Activated T-cell treated with anti-CD3 and anti-CD28 coated beads, Interleukin-2, amount 50 U/mL, for 24 hours (primary cell): ENCODE results near the gene LMOD3.

Experiments used
- DNase-seq: peaks from one replicate; pipeline ENCODE4 v3.0.0-alpha.2; 2020
- H3K27ac Mint-ChIP-seq: 2 replicates; pipeline ENCODE4 v1.8.0; 2020; ENCODE audit warnings: mild to moderate bottlenecking, mixed read lengths
- H3K27me3 Mint-ChIP-seq: 2 replicates; pipeline ENCODE4 v1.8.0; 2020; ENCODE audit warnings: mixed read lengths
- H3K36me3 Mint-ChIP-seq: 2 replicates; pipeline ENCODE4 v1.8.0; 2020; ENCODE audit warnings: low read depth, mixed read lengths
- H3K4me1 Mint-ChIP-seq: 2 replicates; pipeline ENCODE4 v1.8.0; 2020; ENCODE audit warnings: low read depth, mixed read lengths
- H3K4me3 Mint-ChIP-seq: 2 replicates; pipeline ENCODE4 v1.8.0; 2020; ENCODE audit warnings: mild to moderate bottlenecking, moderate library complexity, mixed read lengths
- H3K9me3 Mint-ChIP-seq: 2 replicates; pipeline ENCODE4 v1.8.0; 2020; ENCODE audit warnings: mixed read lengths

The LMOD3 gene

DNA sequence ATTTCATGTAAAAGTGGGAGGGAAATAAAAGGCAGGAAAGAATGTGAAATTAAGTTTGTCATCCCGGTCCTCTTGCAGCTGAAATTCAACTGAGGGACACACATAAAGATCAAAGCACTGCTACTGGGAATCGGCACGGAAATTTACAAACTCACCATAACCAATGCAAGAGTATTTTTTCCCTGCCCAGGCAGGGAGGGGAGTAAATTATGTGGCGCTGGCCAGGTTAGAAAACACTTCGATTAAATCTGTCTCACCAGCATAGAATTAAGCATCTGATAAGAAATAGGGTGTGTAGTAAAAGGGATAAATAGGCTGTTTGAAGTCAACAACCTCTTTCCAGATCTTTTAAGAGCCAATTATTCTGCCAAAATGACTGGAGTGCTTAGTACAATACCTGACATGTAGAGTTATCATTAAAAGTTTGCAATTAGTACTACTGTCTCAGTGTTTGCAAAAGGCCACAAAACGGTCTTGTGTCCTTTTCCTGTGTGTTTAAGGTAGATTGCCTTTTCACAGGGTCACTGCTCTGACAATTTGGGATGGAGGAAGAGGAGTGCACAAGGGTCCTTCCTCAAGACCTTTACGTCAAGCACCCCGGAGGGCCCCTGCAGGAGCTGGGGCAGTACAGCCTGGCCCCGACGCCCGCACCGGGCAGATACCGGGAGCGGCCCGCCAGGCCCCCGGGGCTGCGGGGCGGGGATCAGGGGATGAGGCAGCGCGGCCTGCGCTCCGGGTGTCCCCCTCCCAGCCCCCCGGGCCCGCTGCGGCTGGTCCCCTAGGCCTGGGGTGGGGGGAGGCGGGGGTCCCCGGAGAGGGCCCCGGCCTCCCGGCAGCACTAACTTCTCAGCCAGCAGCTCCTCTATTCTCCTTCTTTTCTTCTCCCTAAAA, 42.9 kb downstream of the LMOD3 start:
- Mint-ChIP-seq H3K27me3 (no peaks in the 10 kb centered on the region), H3K4me1 (peaks cover 67% of the 10 kb centered on the region), H3K9me3 (no peaks in the 10 kb centered on the region), H3K4me3 (peak overlapping the region; percentile 83), H3K27ac (peak overlapping the region; percentile 86), H3K36me3 (peaks cover 37% of the 10 kb centered on the region)
- DNase-seq, result no peak

DNA sequence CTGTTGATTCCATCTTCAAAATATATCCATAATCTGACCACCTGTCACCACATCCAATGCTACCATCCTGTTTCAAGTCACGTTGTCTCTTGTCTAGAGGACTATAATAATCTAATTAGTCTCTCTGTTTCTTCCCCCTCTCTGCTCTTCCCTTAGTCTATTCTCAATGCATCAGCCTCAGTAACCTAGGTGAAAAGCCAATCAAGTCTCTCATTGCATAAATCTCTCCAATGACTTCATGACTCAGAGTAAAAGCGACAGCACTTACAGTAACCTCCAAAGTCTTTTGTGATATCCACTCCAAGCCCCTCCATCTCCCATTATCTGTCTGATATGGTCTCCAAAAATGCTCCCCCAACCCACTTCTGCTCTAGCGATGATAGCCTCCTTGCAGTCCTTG, 49.5 kb downstream of the LMOD3 start:
- peak overlapping the region; percentile 0 for H3K27ac Mint-ChIP-seq
- no peak overlapping the region for H3K4me3 Mint-ChIP-seq
- peaks cover 82% of the 10 kb centered on the region for H3K36me3 Mint-ChIP-seq
- no peaks in the 10 kb centered on the region for H3K9me3 Mint-ChIP-seq
- no peak for DNase-seq
- H3K27me3 Mint-ChIP-seq, result no peaks in the 10 kb centered on the region
- H3K4me1 Mint-ChIP-seq, result peaks cover 47% of the 10 kb centered on the region

DNA sequence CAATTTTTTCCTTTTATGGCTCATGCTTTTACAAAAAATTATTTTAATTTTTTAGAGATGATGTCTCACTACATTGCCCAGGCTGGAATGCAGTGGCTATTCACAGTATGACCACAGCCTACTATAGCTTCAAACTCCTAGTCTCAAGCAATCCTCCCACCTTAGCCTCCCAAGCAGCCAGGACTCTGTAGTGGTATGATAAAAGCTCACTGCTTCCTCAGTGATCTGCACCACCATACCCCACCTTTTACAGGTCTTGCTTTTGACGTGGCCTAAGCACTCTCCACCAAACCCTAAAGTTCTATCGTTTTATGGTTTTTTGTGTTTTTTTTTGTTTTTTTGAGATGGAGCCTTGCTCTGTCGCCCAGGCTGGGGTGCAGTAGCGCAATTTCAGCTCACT, 56.3 kb downstream of the LMOD3 start:
- H3K27me3 Mint-ChIP-seq, result no peaks in the 10 kb centered on the region
- no peaks in the 10 kb centered on the region for H3K9me3 Mint-ChIP-seq
- no peak overlapping the region for H3K4me3 Mint-ChIP-seq
- H3K36me3 Mint-ChIP-seq, result peaks cover 80% of the 10 kb centered on the region
- peaks cover 53% of the 10 kb centered on the region for H3K4me1 Mint-ChIP-seq
- DNase-seq, result no peak
- H3K27ac Mint-ChIP-seq, result peak overlapping the region; percentile 88

DNA sequence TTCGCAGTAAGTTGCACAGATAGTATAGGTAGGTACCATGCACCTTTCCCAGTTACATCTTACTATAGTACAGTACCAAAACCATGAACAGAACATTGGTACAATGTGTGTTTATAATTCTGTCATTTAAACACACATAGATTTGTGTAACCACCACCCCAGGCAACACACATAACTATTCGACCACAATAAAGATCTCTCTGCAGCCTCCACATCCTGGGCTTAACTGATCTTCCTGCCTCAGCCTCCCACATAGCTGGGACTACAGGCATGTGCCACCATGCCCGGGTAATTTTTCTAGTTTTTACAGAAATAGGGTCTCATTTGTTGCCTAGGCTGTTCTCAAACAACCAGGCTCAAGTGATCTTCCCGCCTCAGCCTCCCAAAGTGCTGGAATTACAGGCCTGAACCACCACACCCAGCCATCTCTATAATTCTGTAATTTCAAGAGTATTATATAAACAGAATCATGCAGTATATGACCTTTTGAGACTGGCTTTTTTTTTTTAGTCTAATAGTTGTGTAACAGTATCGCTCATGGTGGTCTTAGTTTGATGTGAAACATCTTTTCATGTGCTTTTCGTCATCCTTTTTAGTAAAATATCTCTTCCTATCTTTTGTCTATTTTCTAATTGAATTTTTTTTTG, 57.0 kb downstream of the LMOD3 start:
- Mint-ChIP-seq H3K36me3 (peaks cover 80% of the 10 kb centered on the region), H3K4me1 (peaks cover 51% of the 10 kb centered on the region), H3K27ac (peak overlapping the region; percentile 88), H3K9me3 (no peaks in the 10 kb centered on the region), H3K4me3 (peak overlapping the region; percentile 8), H3K27me3 (no peaks in the 10 kb centered on the region)
- DNase-seq, result no peak

DNA sequence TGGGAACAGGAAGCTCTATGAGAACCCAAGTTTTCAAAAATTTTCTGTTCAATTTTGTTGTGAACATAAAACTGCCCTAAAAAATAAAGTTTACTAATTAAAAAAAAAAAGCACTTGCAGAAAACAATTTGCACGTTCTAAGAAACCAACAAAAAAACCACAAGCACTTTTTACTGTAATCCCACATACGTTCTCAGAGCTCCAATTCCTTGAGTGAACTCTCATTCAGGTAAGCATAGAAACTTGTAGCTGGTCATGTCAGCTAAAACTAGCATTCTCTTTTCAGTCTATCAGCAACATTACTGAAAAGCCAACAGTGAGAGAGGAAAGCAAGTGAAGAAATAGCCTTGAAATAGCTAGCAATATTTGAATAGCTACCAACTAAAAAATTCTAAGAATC, 58.8 kb downstream of the LMOD3 start:
- H3K36me3 Mint-ChIP-seq, result peaks cover 85% of the 10 kb centered on the region
- peak overlapping the region; percentile 68 for H3K27ac Mint-ChIP-seq
- no peaks in the 10 kb centered on the region for H3K27me3 Mint-ChIP-seq

DNA sequence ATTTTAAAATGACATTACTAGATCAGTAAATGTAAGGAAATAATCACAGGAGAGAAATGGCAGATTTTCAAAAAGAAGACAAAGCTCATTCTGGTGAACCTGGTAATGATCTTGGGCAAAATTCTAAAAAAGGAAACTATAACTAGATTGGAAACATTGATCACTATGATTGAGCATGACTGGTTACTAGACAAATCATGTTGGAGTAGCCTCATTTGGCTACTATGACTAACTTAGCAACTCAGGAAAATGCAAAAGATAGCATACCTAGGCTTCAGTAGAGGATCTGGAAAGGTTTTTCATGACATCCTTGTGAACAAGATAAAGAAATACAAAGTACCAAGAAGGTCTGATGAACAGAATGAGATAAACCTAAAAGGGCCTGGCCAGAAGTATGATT, 62.7 kb downstream of the LMOD3 start:
- no peaks in the 10 kb centered on the region for H3K9me3 Mint-ChIP-seq
- DNase-seq, result no peak
- H3K36me3 Mint-ChIP-seq, result peaks cover 96% of the 10 kb centered on the region
- H3K27me3 Mint-ChIP-seq, result no peaks in the 10 kb centered on the region
- peak overlapping the region; percentile 94 for H3K27ac Mint-ChIP-seq
- H3K4me3 Mint-ChIP-seq, result no peak overlapping the region
- peaks cover 50% of the 10 kb centered on the region for H3K4me1 Mint-ChIP-seq

More for the DNA sequence above, 58.8 kb downstream of the LMOD3 start:
- H3K9me3 Mint-ChIP-seq, result no peaks in the 10 kb centered on the region
- peaks cover 60% of the 10 kb centered on the region for H3K4me1 Mint-ChIP-seq
- no peak overlapping the region for H3K4me3 Mint-ChIP-seq
- no peak for DNase-seq

DNA sequence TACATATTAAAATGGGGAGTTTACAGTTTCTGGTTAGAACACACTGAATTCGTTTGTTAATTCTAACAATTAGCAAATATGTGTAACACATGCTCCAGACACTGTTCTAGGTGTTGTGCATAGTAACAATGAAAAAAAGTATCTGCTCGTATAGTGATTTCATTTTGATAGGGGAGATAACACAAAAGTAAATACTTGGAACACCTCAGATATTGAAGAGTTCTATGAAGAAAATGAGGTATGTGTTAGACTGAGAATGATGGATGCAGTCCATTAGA, 63.5 kb downstream of the LMOD3 start:
- H3K27ac Mint-ChIP-seq, result peak overlapping the region; percentile 94
- no peak overlapping the region for H3K4me3 Mint-ChIP-seq
- DNase-seq, result no peak
- peaks cover 42% of the 10 kb centered on the region for H3K4me1 Mint-ChIP-seq
- H3K36me3 Mint-ChIP-seq, result peaks cover 92% of the 10 kb centered on the region
- H3K27me3 Mint-ChIP-seq, result no peaks in the 10 kb centered on the region
- H3K9me3 Mint-ChIP-seq, result no peaks in the 10 kb centered on the region

DNA sequence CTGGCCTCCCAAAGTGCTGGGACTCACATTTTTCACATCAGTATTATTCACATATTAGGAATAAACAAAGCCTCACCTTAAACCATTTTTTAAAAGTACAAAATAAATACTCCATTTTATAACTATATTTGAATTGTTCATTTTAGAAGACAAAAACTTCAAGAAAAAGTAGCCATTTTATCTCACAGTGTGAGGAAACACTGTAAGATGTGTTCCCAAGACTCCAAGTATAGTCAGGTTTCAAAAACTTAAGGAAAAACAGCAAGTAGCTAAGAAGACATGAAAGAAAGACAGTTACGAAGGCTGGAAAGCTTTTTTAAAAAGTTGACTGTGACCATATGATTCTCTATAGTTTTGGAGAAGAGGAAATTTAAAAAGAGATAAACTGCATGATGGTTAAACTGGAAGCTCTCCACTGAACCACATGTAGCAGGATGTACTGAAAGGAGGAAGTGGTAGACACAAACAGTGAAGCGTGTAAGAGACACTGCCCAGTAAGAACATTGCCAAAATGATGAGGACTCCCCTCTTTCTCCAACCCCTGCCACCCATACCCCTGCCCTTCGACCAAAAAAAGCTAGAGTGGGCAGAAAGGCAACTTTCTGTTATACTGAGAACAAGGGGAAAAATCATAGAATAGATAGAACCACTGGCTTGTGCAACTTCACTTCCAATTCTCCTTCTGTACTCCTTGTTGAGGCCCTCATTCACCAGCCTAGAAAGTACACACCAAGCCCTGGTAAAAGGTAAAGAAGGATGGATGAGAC, 64.0 kb downstream of the LMOD3 start:
- H3K4me3 Mint-ChIP-seq, result no peak overlapping the region
- DNase-seq, result no peak
- peak overlapping the region; percentile 94 for H3K27ac Mint-ChIP-seq

More for the DNA sequence above, 64.0 kb downstream of the LMOD3 start:
- no peaks in the 10 kb centered on the region for H3K9me3 Mint-ChIP-seq
- peaks cover 92% of the 10 kb centered on the region for H3K36me3 Mint-ChIP-seq
- H3K27me3 Mint-ChIP-seq, result no peaks in the 10 kb centered on the region
- peaks cover 37% of the 10 kb centered on the region for H3K4me1 Mint-ChIP-seq
